HFFc6 (cell line): ENCODE measurements around the gene ADH1B. TPM values are rescaled to one million over a fixed set of nuclear protein-coding genes. Genes with fewer than 3 reads are reported as not detected.

Source experiments
- DNase-seq: peaks from one replicate; pipeline ENCODE4 v3.0.0-alpha.2; 2018
- H3K27ac Mint-ChIP-seq: 2 replicates; pipeline ENCODE4 v1.8.0; 2020; ENCODE audit warnings: mild to moderate bottlenecking, mixed read lengths
- H3K27me3 Mint-ChIP-seq: 2 replicates; pipeline ENCODE4 v1.8.0; 2021; ENCODE audit warnings: mild to moderate bottlenecking, moderate library complexity, mixed read lengths; ENCODE audit not compliant: insufficient read depth
- H3K36me3 Mint-ChIP-seq: 2 replicates; pipeline ENCODE4 v1.8.0; 2021; ENCODE audit warnings: low read depth, mixed read lengths
- H3K4me1 Mint-ChIP-seq: 2 replicates; pipeline ENCODE4 v1.8.0; 2020; ENCODE audit warnings: low read depth, mixed read lengths
- H3K4me3 Mint-ChIP-seq: 2 replicates; pipeline ENCODE4 v1.8.0; 2020; ENCODE audit warnings: mild to moderate bottlenecking, moderate library complexity, mixed read lengths
- H3K9me3 Mint-ChIP-seq: 2 replicates; pipeline ENCODE4 v1.8.0; 2020; ENCODE audit warnings: mild to moderate bottlenecking, mixed read lengths
- total RNA-seq, 6 experiments: library from RNA; stranded (reverse); fragmentation: NEBNext Ultra II Directional; extraction: Animal tissue kit (Norgen Biotek cat#: 25700); gene quantifications; 2 replicates in 1 of 6; 3 replicates in 5 of 6; pipeline ENCODE4 v1.2.3, GENCODE V29; 2021
- TF ChIP-seq, protein P1 (sequence below): fragments of 200-600 bp; sonication (generic); IDR thresholded peaks from 2 replicates; pipeline ENCODE4 v1.5.0; 2021; ENCODE audit warnings: antibody characterized with exemption, mild to moderate bottlenecking

The ADH1B gene
- total RNA-seq, 6 experiments from 2014 or later = not detected

DNA sequence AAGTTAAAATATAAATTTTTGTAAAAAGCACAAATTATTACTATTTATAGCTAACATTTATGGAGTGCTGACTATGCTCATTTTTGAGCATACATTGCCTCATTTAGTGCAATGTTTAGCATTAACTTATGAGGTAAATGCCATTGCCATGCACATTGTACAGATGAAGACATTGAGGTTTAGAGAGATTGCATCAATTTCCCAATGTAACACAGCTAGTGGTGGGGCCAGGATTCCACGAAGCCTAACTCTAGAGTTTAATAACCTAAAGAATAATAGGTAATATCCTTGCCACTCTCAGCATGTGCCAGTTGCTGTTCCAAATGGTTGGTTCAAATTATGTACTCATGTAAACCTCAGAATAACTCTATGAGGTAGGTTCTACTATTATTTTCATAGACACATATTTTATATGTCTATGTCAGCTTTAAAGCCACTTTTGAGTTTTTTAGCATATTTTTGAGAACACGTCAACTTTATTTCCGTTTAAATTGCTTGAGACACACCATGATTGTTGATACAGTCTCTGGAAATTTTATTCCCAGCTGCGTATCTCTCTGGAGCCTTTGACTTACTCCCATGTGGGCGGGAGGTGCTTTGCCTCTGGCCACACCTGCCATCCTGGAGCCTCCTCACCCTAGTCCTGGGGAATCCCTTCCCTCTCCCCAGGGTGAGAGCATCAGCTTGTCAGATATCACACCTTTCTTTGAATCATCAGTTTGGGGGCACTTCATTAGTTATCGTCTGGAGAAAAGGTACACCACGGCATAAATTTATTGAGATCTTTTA, 19.6 kb downstream of the ADH1B start:
- DNase-seq = no peak
- Mint-ChIP-seq H3K27ac (no peak overlapping the region), H3K36me3 (no peaks in the 10 kb centered on the region), H3K4me3 (no peak overlapping the region), H3K4me1 (peaks cover 9% of the 10 kb centered on the region), H3K9me3 (no peaks in the 10 kb centered on the region; the same call in 1 of the 2 replicates), H3K27me3 (no peaks in the 10 kb centered on the region)
- TF ChIP-seq, protein P1, sequence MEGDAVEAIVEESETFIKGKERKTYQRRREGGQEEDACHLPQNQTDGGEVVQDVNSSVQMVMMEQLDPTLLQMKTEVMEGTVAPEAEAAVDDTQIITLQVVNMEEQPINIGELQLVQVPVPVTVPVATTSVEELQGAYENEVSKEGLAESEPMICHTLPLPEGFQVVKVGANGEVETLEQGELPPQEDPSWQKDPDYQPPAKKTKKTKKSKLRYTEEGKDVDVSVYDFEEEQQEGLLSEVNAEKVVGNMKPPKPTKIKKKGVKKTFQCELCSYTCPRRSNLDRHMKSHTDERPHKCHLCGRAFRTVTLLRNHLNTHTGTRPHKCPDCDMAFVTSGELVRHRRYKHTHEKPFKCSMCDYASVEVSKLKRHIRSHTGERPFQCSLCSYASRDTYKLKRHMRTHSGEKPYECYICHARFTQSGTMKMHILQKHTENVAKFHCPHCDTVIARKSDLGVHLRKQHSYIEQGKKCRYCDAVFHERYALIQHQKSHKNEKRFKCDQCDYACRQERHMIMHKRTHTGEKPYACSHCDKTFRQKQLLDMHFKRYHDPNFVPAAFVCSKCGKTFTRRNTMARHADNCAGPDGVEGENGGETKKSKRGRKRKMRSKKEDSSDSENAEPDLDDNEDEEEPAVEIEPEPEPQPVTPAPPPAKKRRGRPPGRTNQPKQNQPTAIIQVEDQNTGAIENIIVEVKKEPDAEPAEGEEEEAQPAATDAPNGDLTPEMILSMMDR = no peak

DNA sequence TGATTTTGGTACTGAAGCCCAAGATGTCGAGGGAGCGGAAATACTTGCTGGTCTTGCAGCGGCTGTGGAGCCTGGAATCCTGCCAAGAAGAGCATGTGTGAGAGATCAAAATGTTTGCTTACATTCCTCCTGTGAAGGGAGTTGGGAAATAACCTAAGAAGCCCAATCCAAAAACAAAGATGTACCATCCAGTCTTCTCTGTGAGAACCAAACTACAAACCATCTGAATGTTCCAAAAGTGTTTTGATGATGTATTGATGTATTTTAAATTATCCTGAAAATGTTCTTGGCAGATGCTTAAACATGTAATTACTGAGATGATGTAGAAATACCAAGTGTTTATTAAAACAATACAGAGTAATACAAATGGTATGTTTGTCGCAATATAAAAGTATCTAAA, 20.3 kb downstream of the ADH1B start:
- Mint-ChIP-seq H3K4me3 (no peak overlapping the region), H3K27me3 (no peaks in the 10 kb centered on the region), H3K36me3 (no peaks in the 10 kb centered on the region), H3K27ac (no peak overlapping the region), H3K9me3 (no peaks in the 10 kb centered on the region; the same call in 1 of the 2 replicates), H3K4me1 (peaks cover 9% of the 10 kb centered on the region)
- TF ChIP-seq, protein P1 = no peak
- DNase-seq = peak; percentile 59

DNA sequence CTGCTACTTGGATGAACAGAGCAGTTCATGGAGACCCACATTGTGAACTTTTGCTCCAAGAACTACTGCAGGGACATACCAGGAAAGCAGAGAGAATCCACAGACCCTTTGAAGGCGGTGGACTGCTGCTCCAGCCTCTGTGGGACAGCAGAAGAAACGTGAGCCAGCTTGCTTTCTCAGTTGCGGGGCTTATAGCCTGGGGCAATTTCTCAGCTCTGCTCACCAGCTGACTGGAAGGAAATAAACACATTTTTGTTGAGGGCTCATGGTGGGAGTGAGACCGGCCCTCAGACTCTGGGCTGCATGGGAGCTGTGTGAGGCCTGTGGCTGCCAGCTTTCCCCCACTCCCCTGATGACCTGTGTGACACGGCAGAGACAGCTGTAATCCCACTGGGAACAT, 27.8 kb downstream of the ADH1B start:
- H3K9me3 Mint-ChIP-seq = peaks cover 5% of the 10 kb centered on the region; the same call in 1 of the 2 replicates

DNA sequence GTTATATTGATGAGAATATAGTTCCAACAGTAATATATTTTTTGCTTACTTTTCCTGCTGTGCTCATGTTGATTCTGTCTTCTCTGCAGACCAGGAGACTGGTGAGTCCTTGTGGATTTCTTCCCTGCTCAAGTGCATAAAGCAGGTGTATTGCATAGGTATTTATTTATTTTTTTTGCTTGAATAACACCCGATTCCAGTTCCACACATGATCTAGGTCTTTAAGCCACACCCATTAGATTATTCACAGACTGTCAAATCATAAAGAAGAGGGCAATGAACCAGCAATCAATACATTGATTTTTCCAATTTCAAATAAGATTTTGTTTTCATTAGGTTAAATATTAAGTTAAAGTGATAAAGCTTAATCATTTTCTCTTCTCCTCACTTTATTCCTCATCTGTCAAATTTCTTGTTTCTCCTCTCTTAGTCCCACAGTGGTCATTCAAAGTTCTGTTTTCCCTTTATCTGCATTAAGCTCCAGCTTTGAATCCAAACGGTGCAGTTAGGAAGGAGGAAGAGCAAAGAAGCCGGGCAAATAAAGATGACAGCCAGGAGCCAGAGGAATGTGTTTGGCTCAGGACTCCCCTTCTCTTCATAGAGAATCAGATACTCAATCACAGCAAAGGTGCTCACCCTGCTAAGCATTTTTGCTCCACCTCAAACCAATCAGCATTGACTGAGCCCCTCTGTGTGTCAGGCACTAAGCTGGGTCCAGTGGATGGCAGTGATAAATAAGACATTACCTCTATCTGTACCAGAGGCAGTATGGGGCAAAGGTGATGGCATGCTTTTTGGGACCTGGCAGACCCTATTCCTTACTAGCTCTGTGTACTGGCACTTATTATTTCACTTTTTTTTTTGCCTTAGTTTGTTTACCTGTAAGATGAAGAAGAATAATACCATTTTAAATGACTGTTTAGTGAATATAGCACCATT, 30.1 kb downstream of the ADH1B start, which contains the start of gene ADH1A:
Gene ADH1A, minus strand, starts transcription at position 138 of the 939 bp plus-strand sequence. Its CDS starts 71 bp downstream, at position 67.
- Mint-ChIP-seq H3K36me3 (no peaks in the 10 kb centered on the region), H3K4me1 (no peaks in the 10 kb centered on the region), H3K27ac (no peak within 1 kb of the TSS), H3K27me3 (no peaks in the 10 kb centered on the region), H3K9me3 (peaks cover 5% of the 10 kb centered on the region; the same call in 1 of the 2 replicates), H3K4me3 (no peak within 1 kb of the TSS)
- no peak for DNase-seq
- TF ChIP-seq, protein P1 = no peak

More for the DNA sequence above, 27.8 kb downstream of the ADH1B start:
- DNase-seq = no peak
- Mint-ChIP-seq H3K36me3 (no peaks in the 10 kb centered on the region), H3K27ac (no peak overlapping the region), H3K27me3 (no peaks in the 10 kb centered on the region), H3K4me1 (no peaks in the 10 kb centered on the region), H3K4me3 (no peak overlapping the region)
- TF ChIP-seq, protein P1 = no peak

DNA sequence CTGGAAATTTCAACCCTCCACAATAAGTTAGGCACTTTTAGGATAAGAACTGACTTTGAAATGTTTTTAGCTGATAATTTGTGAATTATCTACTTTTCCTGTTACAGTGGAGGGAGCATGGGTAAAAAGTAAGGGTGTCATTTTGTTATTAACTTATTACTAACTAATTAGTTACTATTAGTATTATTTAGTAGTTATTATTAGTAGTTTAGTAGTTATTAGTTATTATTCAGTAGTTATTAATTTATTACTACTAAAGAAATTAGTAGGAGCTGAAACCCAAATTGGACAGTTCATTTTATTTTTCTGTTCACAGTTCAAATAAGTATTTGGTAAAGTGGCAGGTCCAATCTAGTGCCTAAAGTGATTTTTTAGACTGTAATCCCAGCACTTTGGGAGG, 35.8 kb downstream of the ADH1B start:
- Mint-ChIP-seq H3K36me3 (no peaks in the 10 kb centered on the region), H3K27ac (no peak overlapping the region), H3K27me3 (no peaks in the 10 kb centered on the region), H3K4me1 (no peaks in the 10 kb centered on the region), H3K9me3 (no peaks in the 10 kb centered on the region), H3K4me3 (no peak overlapping the region)
- no peak for DNase-seq
- TF ChIP-seq, protein P1 = no peak
